ACHN (cell line): ENCODE measurements around the gene CSGALNACT2.

Experiments used
- DNase-seq: peaks from one replicate; pipeline ENCODE4 v3.0.0-alpha.2; 2015
- in situ Hi-C: cut with HindIII; loops from 2 replicates; pipeline ENCODE4 v1.10.0; 2017; ENCODE audit warnings: low sequenced_read_pairs, low pct_ligation_motif_present, low pct_unique_long_range_greater_than_20kb

Gene CSGALNACT2

GRCh38 chr10:43195557-43195956, 57.3 kb downstream of the CSGALNACT2 start:
- no peak for DNase-seq
- in situ Hi-C loops: no loop called here

GRCh38 chr10:43196131-43196980, 58.1 kb downstream of the CSGALNACT2 start:
- in situ Hi-C loops: no loop called here
- DNase-seq: no peak

- no peak for DNase-seq
- in situ Hi-C loops: no loop called here
Measured at GRCh38 chr10:43196981-43197833, 59.0 kb downstream of the CSGALNACT2 start.

- peak; percentile 17 for DNase-seq
Measured at GRCh38 chr10:43197834-43198681, 59.8 kb downstream of the CSGALNACT2 start.

GRCh38 chr10:43198682-43199005, 60.4 kb downstream of the CSGALNACT2 start:
- no peak for DNase-seq
- in situ Hi-C loops: no loop called here

More at GRCh38 chr10:43197834-43198681, 59.8 kb downstream of the CSGALNACT2 start:
- in situ Hi-C loops: no loop called here

- no peak for DNase-seq
- in situ Hi-C loops: no loop called here
Measured at GRCh38 chr10:43199088-43199683, 60.9 kb downstream of the CSGALNACT2 start.

- in situ Hi-C loops: no loop called here
- DNase-seq: no peak
Measured at GRCh38 chr10:43199684-43200537, 61.7 kb downstream of the CSGALNACT2 start.

- no peak for DNase-seq
- in situ Hi-C loops: no loop called here
Measured at GRCh38 chr10:43200538-43201390, 62.5 kb downstream of the CSGALNACT2 start.

- in situ Hi-C loops: no loop called here
- no peak for DNase-seq
Measured at GRCh38 chr10:43201545-43202131, 63.4 kb downstream of the CSGALNACT2 start.

GRCh38 chr10:43202224-43202656, 64.0 kb downstream of the CSGALNACT2 start:
- in situ Hi-C loops: no loop called here
- peak; percentile 49 for DNase-seq

- in situ Hi-C loops: no loop called here
- DNase-seq: no peak
Measured at GRCh38 chr10:43202657-43203447, 64.6 kb downstream of the CSGALNACT2 start.

- in situ Hi-C loops: no loop called here
- no peak for DNase-seq
Measured at GRCh38 chr10:43203448-43204041, 65.3 kb downstream of the CSGALNACT2 start.

GRCh38 chr10:43204042-43204942, 66.0 kb downstream of the CSGALNACT2 start:
- in situ Hi-C loops: no loop called here
- no peak for DNase-seq

- in situ Hi-C loops: no loop called here
- peak; percentile 73 for DNase-seq
Measured at GRCh38 chr10:43204943-43205671, 66.9 kb downstream of the CSGALNACT2 start.
